NT2/D1 (cell line): Measurements from ENCODE around the gene MRPL51.
A peak's percentile ranks its signal among the peaks of the same experiment; 100 is the strongest.

Experiments
- DNase-seq: peaks from one replicate; pipeline ENCODE4 v3.0.0-alpha.2; 2011; ENCODE audit warnings: low read depth, low spot score
- H3K27me3 ChIP-seq: 2 replicates; pipeline ENCODE4 v1.6.0; 2011; ENCODE audit warnings: mild to moderate bottlenecking; ENCODE audit not compliant: insufficient read length, insufficient read depth
- H3K36me3 ChIP-seq: 2 replicates; pipeline ENCODE4 v1.6.1; 2011; ENCODE audit warnings: mild to moderate bottlenecking, low read length, mixed read lengths; ENCODE audit not compliant: insufficient read depth, insufficient read length
- H3K4me1 ChIP-seq: 2 replicates; pipeline ENCODE4 v1.5.1; 2011; ENCODE audit not compliant: insufficient read depth, insufficient read length
- H3K4me3 ChIP-seq: 2 replicates; pipeline ENCODE4 v1.5.1; 2011; ENCODE audit warnings: low read depth; ENCODE audit not compliant: insufficient read length
- H3K9ac ChIP-seq: 2 replicates; pipeline ENCODE4 v1.6.0; 2011; ENCODE audit warnings: low read depth; ENCODE audit not compliant: insufficient read length
- H3K9me3 ChIP-seq: 2 replicates; pipeline ENCODE4 v1.5.1; 2011; ENCODE audit warnings: mild to moderate bottlenecking, low read length; ENCODE audit not compliant: insufficient read depth
- SUZ12 ChIP-seq: IDR thresholded peaks from 2 replicates; pipeline ENCODE4 v1.6.1; 2011; ENCODE audit not compliant: insufficient read length, insufficient read depth; ENCODE audit errors: extremely low read depth
- YY1 ChIP-seq: IDR thresholded peaks from 2 replicates; pipeline ENCODE4 v1.6.1; 2011; ENCODE audit not compliant: insufficient read length, insufficient read depth
- ZNF274 ChIP-seq: IDR thresholded peaks from 2 replicates; pipeline ENCODE4 v1.6.1; 2011; ENCODE audit warnings: mild to moderate bottlenecking, low read depth, low read length

Gene MRPL51

DNA sequence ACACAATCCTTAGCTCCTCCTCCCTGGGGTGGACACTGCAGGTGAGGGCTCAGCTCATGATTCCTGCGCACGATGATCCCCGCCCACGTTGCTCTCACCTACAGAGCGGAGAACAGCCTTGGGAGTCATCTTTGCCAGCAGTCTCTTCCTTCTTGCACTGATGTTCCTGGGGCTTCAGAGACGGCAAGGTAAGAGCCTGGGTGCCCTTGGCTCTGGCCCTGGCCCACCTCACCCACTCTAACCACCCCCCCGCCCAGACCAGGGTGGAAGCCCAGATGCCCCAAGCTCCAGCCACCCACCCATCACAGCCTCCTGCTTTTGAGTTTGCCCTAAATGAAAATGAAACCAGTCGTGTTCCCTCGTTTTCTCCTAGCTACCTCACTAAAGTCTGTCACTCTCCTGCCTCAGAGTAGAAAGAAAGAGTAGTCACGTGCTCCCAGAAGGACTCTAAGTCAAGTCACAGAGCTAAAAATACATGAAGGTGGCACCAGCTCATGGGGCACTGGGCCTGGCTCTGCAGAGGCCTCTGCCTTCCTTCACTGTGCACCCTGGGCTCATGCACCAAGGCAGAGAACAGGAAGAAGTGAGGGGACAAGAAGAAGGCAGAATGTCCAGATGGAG is 32.2 kb downstream of the MRPL51 start:
- H3K9me3 ChIP-seq: no peaks in the 10 kb centered on the region
- H3K27me3 ChIP-seq: no peaks in the 10 kb centered on the region
- TF ChIP-seq ZNF274 (no peak), SUZ12 (no peak), YY1 (no peak)
- H3K4me3 ChIP-seq: no peak overlapping the region
- no peak overlapping the region for H3K9ac ChIP-seq
- peaks cover 5% of the 10 kb centered on the region for H3K4me1 ChIP-seq
- peaks cover 87% of the 10 kb centered on the region for H3K36me3 ChIP-seq
- no peak for DNase-seq

DNA sequence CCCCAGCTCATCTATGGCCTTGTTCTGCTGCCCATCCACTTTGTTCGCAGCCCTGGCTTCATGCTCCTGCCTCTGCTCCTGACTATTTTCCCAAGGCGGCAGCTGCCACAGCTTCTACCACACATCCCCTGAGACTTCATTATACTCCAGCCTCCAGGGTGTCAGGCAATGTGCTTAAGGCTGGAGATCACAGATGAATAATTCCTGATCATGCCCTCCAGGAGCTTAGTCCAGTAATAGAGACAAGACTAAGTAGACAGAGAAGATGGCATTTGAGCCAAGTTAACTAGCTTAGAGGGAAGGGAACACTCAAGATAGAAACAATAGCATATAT is 34.1 kb downstream of the MRPL51 start:
- TF ChIP-seq YY1: no peak
- no peaks in the 10 kb centered on the region for H3K4me1 ChIP-seq
- H3K4me3 ChIP-seq: no peak overlapping the region
- H3K36me3 ChIP-seq: peaks cover 79% of the 10 kb centered on the region
- H3K9ac ChIP-seq: no peak overlapping the region
- DNase-seq: no peak
- H3K27me3 ChIP-seq: no peaks in the 10 kb centered on the region
- H3K9me3 ChIP-seq: no peaks in the 10 kb centered on the region

DNA sequence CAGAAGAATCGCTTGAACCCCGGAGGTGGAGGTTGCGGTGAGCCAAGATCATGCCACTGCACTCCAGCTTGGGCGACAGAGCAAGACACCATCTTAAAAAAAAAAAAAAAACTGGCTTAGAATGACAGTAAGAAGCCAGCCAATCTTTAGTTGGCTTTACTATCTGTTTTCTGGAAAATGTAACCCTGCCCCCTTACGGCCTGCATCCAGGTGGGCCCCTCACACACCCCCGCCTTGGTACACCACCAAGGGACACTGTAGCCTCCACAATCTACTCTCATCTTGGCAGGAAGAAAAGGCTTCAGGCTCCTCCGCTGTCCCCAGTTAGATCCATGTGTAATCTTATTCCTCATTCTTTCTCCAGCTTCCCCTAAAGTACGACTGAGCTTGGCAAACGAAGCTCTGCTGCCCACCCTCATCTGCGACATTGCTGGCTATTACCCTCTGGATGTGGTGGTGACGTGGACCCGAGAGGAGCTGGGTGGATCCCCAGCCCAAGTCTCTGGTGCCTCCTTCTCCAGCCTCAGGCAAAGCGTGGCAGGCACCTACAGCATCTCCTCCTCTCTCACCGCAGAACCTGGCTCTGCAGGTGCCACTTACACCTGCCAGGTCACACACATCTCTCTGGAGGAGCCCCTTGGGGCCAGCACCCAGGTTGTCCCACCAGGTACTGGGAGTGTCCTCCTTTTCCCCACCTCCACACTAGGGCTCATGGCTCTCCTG is 34.6 kb downstream of the MRPL51 start:
- no peak overlapping the region for H3K9ac ChIP-seq
- TF ChIP-seq YY1 (no peak), SUZ12 (no peak), ZNF274 (no peak)
- H3K4me1 ChIP-seq: no peaks in the 10 kb centered on the region
- no peak for DNase-seq
- H3K36me3 ChIP-seq: peaks cover 74% of the 10 kb centered on the region
- H3K27me3 ChIP-seq: no peaks in the 10 kb centered on the region
- H3K9me3 ChIP-seq: no peaks in the 10 kb centered on the region
- H3K4me3 ChIP-seq: no peak overlapping the region

GRCh38 chr12:6457220-6457945 is 35.7 kb downstream of the MRPL51 start:
- H3K9me3 ChIP-seq: no peaks in the 10 kb centered on the region
- H3K4me3 ChIP-seq: no peak overlapping the region
- H3K4me1 ChIP-seq: peaks cover 10% of the 10 kb centered on the region
- TF ChIP-seq SUZ12 (no peak), YY1 (no peak), ZNF274 (no peak)
- no peaks in the 10 kb centered on the region for H3K27me3 ChIP-seq
- no peak for DNase-seq
- H3K36me3 ChIP-seq: peaks cover 63% of the 10 kb centered on the region
- H3K9ac ChIP-seq: no peak overlapping the region

- H3K4me1 ChIP-seq: peaks cover 26% of the 10 kb centered on the region
- TF ChIP-seq SUZ12 (no peak), YY1 (no peak), ZNF274 (no peak)
- H3K9ac ChIP-seq: peak overlapping the region; percentile 86
- H3K27me3 ChIP-seq: no peaks in the 10 kb centered on the region
- H3K36me3 ChIP-seq: peaks cover 25% of the 10 kb centered on the region
- no peak for DNase-seq
- no peaks in the 10 kb centered on the region for H3K9me3 ChIP-seq
- no peak overlapping the region for H3K4me3 ChIP-seq
Observed at GRCh38 chr12:6452944-6453630, 40.0 kb downstream of the MRPL51 start.

- Histone ChIP-seq H3K9me3 (no peaks in the 10 kb centered on the region), H3K9ac (peak overlapping the region; percentile 86), H3K36me3 (peaks cover 23% of the 10 kb centered on the region), H3K27me3 (no peaks in the 10 kb centered on the region), H3K4me1 (peaks cover 26% of the 10 kb centered on the region), H3K4me3 (peak overlapping the region; percentile 42)
- DNase-seq: no peak
- TF ChIP-seq ZNF274 (no peak), SUZ12 (no peak), YY1 (no peak)
Observed at GRCh38 chr12:6452245-6452943, 40.7 kb downstream of the MRPL51 start.
